GM23338 (cell line): ENCODE measurements around the gene CNRIP1. TPM values are rescaled to one million over a fixed set of nuclear protein-coding genes. Genes with fewer than 3 reads are reported as not detected.
A peak's percentile ranks its signal among the peaks of the same experiment; 100 is the strongest.

Source experiments
- ATAC-seq: fragments of 200-7000 bp; cut with Tn5 transposase; 3 replicates; pipeline ENCODE4 v1.9.1; 2020
- DNase-seq: peaks from one replicate; pipeline ENCODE4 v3.0.0-alpha.2; 2015; ENCODE audit warnings: low spot score
- H2AFZ ChIP-seq: fragments of 200-600 bp; sonication (generic); 2 replicates; pipeline ENCODE4 v1.8.0; 2016; ENCODE audit warnings: antibody characterized with exemption, mild to moderate bottlenecking, moderate library complexity
- H3F3A ChIP-seq: fragments of 200-600 bp; sonication (generic); replicated peaks from 2 replicates; pipeline ENCODE4 v1.8.0; 2017; ENCODE audit warnings: antibody characterized with exemption, mixed run types, low read depth
- H3K27ac ChIP-seq: fragments of 200-600 bp; sonication (generic); 2 replicates; pipeline ENCODE4 v1.6.1; 2016; ENCODE audit warnings: low read depth
- H3K27me3 ChIP-seq: fragments of 200-600 bp; sonication (generic); 2 replicates; pipeline ENCODE4 v1.8.0; 2016; ENCODE audit warnings: mild to moderate bottlenecking, mixed run types, moderate library complexity; ENCODE audit not compliant: insufficient read depth
- H3K36me3 ChIP-seq: fragments of 200-600 bp; sonication (generic); 2 replicates; pipeline ENCODE4 v1.8.0; 2016; ENCODE audit warnings: mild to moderate bottlenecking; ENCODE audit not compliant: insufficient read depth
- H3K4me1 ChIP-seq: fragments of 200-600 bp; sonication (generic); 2 replicates; pipeline ENCODE4 v1.8.0; 2016; ENCODE audit warnings: mild to moderate bottlenecking, moderate library complexity; ENCODE audit not compliant: insufficient read depth
- H3K4me2 ChIP-seq: fragments of 200-600 bp; sonication (generic); 2 replicates; pipeline ENCODE4 v1.7.1; 2017; ENCODE audit warnings: mixed run types
- H3K4me3 ChIP-seq: fragments of 200-600 bp; sonication (generic); 2 replicates; pipeline ENCODE4 v1.6.1; 2016; ENCODE audit warnings: mixed run types
- H3K79me2 ChIP-seq: fragments of 200-600 bp; sonication (generic); replicated peaks from 2 replicates; pipeline ENCODE4 v1.8.0; 2017; ENCODE audit warnings: mild to moderate bottlenecking; ENCODE audit not compliant: insufficient read depth
- H3K9me2 ChIP-seq: fragments of 200-600 bp; sonication (generic); 2 replicates; pipeline ENCODE4 v1.8.0; 2017; ENCODE audit not compliant: insufficient read depth
- H4K20me1 ChIP-seq: fragments of 200-600 bp; sonication (generic); replicated peaks from 2 replicates; pipeline ENCODE4 v1.8.0; 2017; ENCODE audit warnings: mild to moderate bottlenecking; ENCODE audit not compliant: insufficient read depth
- H3K27ac Mint-ChIP-seq: 2 replicates; pipeline ENCODE4 v1.8.0; 2020; ENCODE audit warnings: inconsistent platforms, mild to moderate bottlenecking, moderate library complexity, mixed read lengths
- H3K27me3 Mint-ChIP-seq: 3 replicates; pipeline ENCODE4 v1.8.0; 2022; ENCODE audit warnings: low read depth, mild to moderate bottlenecking, moderate library complexity, mixed read lengths, inconsistent platforms; ENCODE audit not compliant: insufficient read depth, poor library complexity
- H3K36me3 Mint-ChIP-seq: 3 replicates; pipeline ENCODE4 v1.8.0; 2021; ENCODE audit warnings: low read depth, mild to moderate bottlenecking, inconsistent platforms, moderate library complexity, mixed read lengths
- H3K4me1 Mint-ChIP-seq: 3 replicates; pipeline ENCODE4 v1.8.0; 2020; ENCODE audit warnings: mild to moderate bottlenecking, inconsistent platforms, mixed read lengths
- H3K4me3 Mint-ChIP-seq: 3 replicates; pipeline ENCODE4 v1.8.0; 2021; ENCODE audit warnings: moderate library complexity, mild to moderate bottlenecking, inconsistent platforms, mixed read lengths
- H3K9me3 Mint-ChIP-seq: 3 replicates; pipeline ENCODE4 v1.8.0; 2020; ENCODE audit warnings: moderate library complexity, mild to moderate bottlenecking, inconsistent platforms, mixed read lengths
- EZH2phosphoT487 ChIP-seq: fragments of 200-600 bp; sonication (generic); IDR thresholded peaks from one replicate; pipeline ENCODE4 v1.8.1; 2018; ENCODE audit warnings: antibody characterized with exemption; ENCODE audit not compliant: unreplicated experiment
- JUNB ChIP-seq: IDR thresholded peaks from one replicate; pipeline ENCODE4 v1.6.1; 2016; ENCODE audit warnings: antibody characterized with exemption; ENCODE audit not compliant: unreplicated experiment
- STAT1 ChIP-seq: IDR thresholded peaks from one replicate; pipeline ENCODE4 v1.6.1; 2016; ENCODE audit warnings: antibody characterized with exemption; ENCODE audit not compliant: unreplicated experiment
- ZNF114 ChIP-seq: fragments of 250-450 bp; sonication (Bioruptor Pico); IDR thresholded peaks from 2 replicates; pipeline ENCODE4 v1.5.0; 2020; ENCODE audit warnings: mild to moderate bottlenecking, moderate library complexity
- polyA plus RNA-seq: library from polyadenylated mRNA; unstranded; fragments of >200 nt; fragmentation: Nextera tagmentation; extraction: Ambion mirVana; gene quantifications from 2 replicates; pipeline ENCODE4 v1.2.1, GENCODE V29; 2016
- total RNA-seq: library from RNA; depleted of rRNA; stranded (reverse); fragments of >200 nt; shearing (Covaris generic); gene quantifications from 2 replicates; pipeline ENCODE4 v1.2.3, GENCODE V29; 2014
- TF ChIP-seq, protein P1 (sequence below): IDR thresholded peaks from 2 replicates; pipeline ENCODE4 v1.6.1; 2016; ENCODE audit warnings: antibody characterized with exemption
- TF ChIP-seq, protein P2 (sequence below): IDR thresholded peaks from one replicate; pipeline ENCODE4 v1.6.1; 2018; ENCODE audit warnings: antibody characterized with exemption; ENCODE audit not compliant: unreplicated experiment
- TF ChIP-seq, protein P3 (sequence below), 2 experiments: fragments of 200-600 bp in 1 of 2; sonication (generic) in 1 of 2; conservative IDR thresholded peaks; 2 replicates each; pipeline versions ENCODE4 v1.5.1 to v1.6.1; 2016 to 2017; ENCODE audit warnings: antibody characterized with exemption in 2 of 2, low read depth in 2 of 2, mild to moderate bottlenecking in 2 of 2, moderate library complexity in 1 of 2

The CNRIP1 gene
- total and polyA plus RNA-seq, 2 experiments from 2014 or later, result 5.9 to 6.9 TPM

DNA sequence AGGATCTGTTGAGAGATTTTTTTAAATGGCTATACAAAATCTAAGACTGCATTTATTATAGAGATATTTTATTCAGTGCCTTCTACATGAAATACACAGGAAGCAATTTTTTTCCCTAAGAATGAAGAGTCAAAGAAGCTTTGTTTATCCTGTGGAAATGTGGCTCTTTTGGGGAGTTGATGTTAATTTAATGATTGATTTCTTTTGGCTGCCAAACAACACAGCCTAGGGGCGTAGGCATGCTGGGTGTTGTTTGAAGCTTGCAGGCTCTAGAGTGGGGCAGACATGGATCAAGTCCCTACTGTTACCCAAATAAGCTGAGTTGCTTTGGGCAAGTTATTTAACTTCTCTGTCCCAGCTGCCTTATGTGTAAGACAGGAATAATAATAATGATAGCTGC is 24.3 kb upstream of the CNRIP1 start:
- Histone ChIP-seq H3K4me2 (no peak overlapping the region), H3K4me1 (no peaks in the 10 kb centered on the region), H3K27ac (no peak overlapping the region), H3K4me3 (no peak overlapping the region), H4K20me1 (no peaks in the 10 kb centered on the region; the same call in 1 of the 2 replicates), H2AFZ (0 out of 2 replicates have a peak overlapping the region, but pooled peaks have one; percentile 30), H3K27me3 (no peaks in the 10 kb centered on the region), H3F3A (no peaks in the 10 kb centered on the region), H3K9me2 (0 out of 2 replicates have a peak, but pooled peaks cover under 1% of the 10 kb centered on the region), H3K79me2 (no peaks in the 10 kb centered on the region), H3K36me3 (no peaks in the 10 kb centered on the region)
- DNase-seq, result no peak
- Mint-ChIP-seq H3K36me3 (no peaks in the 10 kb centered on the region), H3K27me3 (no peaks in the 10 kb centered on the region), H3K9me3 (no peaks in the 10 kb centered on the region), H3K4me1 (peaks cover 7% of the 10 kb centered on the region; the same call in 1 of the 3 replicates), H3K4me3 (no peak overlapping the region), H3K27ac (no peak overlapping the region)
- no peak for ATAC-seq
- TF ChIP-seq, protein P1, sequence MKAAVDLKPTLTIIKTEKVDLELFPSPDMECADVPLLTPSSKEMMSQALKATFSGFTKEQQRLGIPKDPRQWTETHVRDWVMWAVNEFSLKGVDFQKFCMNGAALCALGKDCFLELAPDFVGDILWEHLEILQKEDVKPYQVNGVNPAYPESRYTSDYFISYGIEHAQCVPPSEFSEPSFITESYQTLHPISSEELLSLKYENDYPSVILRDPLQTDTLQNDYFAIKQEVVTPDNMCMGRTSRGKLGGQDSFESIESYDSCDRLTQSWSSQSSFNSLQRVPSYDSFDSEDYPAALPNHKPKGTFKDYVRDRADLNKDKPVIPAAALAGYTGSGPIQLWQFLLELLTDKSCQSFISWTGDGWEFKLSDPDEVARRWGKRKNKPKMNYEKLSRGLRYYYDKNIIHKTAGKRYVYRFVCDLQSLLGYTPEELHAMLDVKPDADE, result no peak
- TF ChIP-seq, protein P2, sequence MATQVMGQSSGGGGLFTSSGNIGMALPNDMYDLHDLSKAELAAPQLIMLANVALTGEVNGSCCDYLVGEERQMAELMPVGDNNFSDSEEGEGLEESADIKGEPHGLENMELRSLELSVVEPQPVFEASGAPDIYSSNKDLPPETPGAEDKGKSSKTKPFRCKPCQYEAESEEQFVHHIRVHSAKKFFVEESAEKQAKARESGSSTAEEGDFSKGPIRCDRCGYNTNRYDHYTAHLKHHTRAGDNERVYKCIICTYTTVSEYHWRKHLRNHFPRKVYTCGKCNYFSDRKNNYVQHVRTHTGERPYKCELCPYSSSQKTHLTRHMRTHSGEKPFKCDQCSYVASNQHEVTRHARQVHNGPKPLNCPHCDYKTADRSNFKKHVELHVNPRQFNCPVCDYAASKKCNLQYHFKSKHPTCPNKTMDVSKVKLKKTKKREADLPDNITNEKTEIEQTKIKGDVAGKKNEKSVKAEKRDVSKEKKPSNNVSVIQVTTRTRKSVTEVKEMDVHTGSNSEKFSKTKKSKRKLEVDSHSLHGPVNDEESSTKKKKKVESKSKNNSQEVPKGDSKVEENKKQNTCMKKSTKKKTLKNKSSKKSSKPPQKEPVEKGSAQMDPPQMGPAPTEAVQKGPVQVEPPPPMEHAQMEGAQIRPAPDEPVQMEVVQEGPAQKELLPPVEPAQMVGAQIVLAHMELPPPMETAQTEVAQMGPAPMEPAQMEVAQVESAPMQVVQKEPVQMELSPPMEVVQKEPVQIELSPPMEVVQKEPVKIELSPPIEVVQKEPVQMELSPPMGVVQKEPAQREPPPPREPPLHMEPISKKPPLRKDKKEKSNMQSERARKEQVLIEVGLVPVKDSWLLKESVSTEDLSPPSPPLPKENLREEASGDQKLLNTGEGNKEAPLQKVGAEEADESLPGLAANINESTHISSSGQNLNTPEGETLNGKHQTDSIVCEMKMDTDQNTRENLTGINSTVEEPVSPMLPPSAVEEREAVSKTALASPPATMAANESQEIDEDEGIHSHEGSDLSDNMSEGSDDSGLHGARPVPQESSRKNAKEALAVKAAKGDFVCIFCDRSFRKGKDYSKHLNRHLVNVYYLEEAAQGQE, result no peak
- no peak for TF ChIP-seq EZH2phosphoT487
- TF ChIP-seq, protein P3, sequence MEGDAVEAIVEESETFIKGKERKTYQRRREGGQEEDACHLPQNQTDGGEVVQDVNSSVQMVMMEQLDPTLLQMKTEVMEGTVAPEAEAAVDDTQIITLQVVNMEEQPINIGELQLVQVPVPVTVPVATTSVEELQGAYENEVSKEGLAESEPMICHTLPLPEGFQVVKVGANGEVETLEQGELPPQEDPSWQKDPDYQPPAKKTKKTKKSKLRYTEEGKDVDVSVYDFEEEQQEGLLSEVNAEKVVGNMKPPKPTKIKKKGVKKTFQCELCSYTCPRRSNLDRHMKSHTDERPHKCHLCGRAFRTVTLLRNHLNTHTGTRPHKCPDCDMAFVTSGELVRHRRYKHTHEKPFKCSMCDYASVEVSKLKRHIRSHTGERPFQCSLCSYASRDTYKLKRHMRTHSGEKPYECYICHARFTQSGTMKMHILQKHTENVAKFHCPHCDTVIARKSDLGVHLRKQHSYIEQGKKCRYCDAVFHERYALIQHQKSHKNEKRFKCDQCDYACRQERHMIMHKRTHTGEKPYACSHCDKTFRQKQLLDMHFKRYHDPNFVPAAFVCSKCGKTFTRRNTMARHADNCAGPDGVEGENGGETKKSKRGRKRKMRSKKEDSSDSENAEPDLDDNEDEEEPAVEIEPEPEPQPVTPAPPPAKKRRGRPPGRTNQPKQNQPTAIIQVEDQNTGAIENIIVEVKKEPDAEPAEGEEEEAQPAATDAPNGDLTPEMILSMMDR (conservative IDR thresholded peaks at IDR 0.05; ENCODE audit: low read depth in 2 of 2), result no peak

DNA sequence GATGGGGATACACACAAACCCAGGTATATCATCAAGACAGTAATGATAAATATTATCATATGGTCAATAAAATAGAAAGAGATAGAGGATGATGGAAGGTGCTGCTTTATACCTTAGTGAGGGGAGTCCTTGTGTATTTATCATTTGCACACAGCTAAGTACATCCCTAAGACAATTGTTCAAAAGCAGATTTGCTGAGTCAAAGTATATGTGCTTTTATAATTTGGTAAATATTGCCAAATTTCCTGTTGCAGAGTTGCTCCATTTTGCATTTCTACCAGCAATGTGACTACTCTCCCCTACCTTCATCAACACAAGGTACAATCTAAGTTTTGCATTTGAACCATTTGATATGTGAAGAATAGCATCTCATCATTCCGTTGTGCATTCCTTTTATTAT is 22.7 kb upstream of the CNRIP1 start:
- no peak overlapping the region for H3K4me2 ChIP-seq
- no peaks in the 10 kb centered on the region for H3K36me3 ChIP-seq
- no peaks in the 10 kb centered on the region for H3F3A ChIP-seq
- no peak overlapping the region for H3K4me3 ChIP-seq
- no peaks in the 10 kb centered on the region for H3K79me2 ChIP-seq
- H3K27ac Mint-ChIP-seq, result no peak overlapping the region
- peak overlapping the region; percentile 19; the same call in 1 of the 2 replicates for H2AFZ ChIP-seq
- no peaks in the 10 kb centered on the region for H3K27me3 Mint-ChIP-seq
- H3K36me3 Mint-ChIP-seq, result no peaks in the 10 kb centered on the region
- ATAC-seq, result no peak
- DNase-seq, result no peak
- no peak overlapping the region for H3K27ac ChIP-seq
- H3K4me1 Mint-ChIP-seq, result peaks cover 11% of the 10 kb centered on the region; the same call in 2 of the 3 replicates
- H3K9me2 ChIP-seq, result 0 out of 2 replicates have a peak, but pooled peaks cover 7% of the 10 kb centered on the region
- no peaks in the 10 kb centered on the region for H3K27me3 ChIP-seq
- H3K9me3 Mint-ChIP-seq, result no peaks in the 10 kb centered on the region
- H3K4me3 Mint-ChIP-seq, result no peak overlapping the region
- no peaks in the 10 kb centered on the region; the same call in 1 of the 2 replicates for H4K20me1 ChIP-seq
- H3K4me1 ChIP-seq, result no peaks in the 10 kb centered on the region
- TF ChIP-seq STAT1 (no peak), ZNF114 (CRISPR knock-in tag) (no peak), JUNB (no peak)
- TF ChIP-seq, protein P2, result no peak
